Bone marrow (tissue), 2 donors: ENCODE measurements around the gene MFAP3L.

ENCODE experiments used
- DNase-seq, 2 donors: peaks; one replicate each; lab custom pipeline; 2025; lab: John Stamatoyannopoulos, UW

MFAP3L gene

GRCh38 chr4:169941141-169941540, 85.1 kb downstream of the MFAP3L start:
- DNase-seq: no peak

DNA sequence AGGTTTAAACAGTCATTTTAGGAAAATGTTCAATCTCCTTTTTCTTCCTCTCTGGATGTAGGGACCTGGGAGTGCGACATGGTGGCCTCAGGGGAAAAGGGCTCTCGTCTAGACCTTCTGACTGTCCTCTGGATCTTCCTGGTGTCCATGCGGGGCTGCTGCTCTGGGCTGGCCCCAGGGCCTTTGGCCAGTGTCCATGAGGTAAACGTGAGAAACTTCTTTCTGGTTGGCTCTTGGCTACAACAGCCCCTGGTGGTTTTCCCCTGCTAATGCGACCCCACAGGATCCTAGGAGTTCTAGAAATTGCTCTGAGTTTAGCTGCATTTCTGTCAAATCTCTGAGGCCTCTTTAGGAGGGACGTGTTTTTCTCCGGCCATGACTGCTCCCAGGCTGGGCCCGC, 85.7 kb downstream of the MFAP3L start:
- DNase-seq: no peak
